A172 (cell line): ENCODE data around the gene PRR3. TPM values are rescaled to one million over a fixed set of nuclear protein-coding genes. Genes with fewer than 3 reads are reported as not detected.

Experiments
- DNase-seq: peaks from one replicate; pipeline ENCODE4 v3.0.0-alpha.2; 2015; ENCODE audit warnings: low spot score
- total RNA-seq: library from RNA; depleted of rRNA; stranded (reverse); fragments of >200 nt; shearing (Covaris generic); gene quantifications from 2 replicates; pipeline ENCODE4 v1.2.3, GENCODE V29; 2014

PRR3 gene
- total RNA-seq, 1 experiment from 2014 or later, result 5.5 TPM

GRCh38 chr6:30571762-30572082, 14.6 kb downstream of the PRR3 start:
- no peak for DNase-seq

- no peak for DNase-seq
These were observed 15.1 kb downstream of the PRR3 start for GRCh38 chr6:30572148-30572547.

GRCh38 chr6:30573113-30573512, 16.0 kb downstream of the PRR3 start:
- no peak for DNase-seq

GRCh38 chr6:30578051-30578450, 21.0 kb downstream of the PRR3 start:
- DNase-seq, result no peak

GRCh38 chr6:30583921-30584320, 26.8 kb downstream of the PRR3 start:
- DNase-seq, result no peak

GRCh38 chr6:30589754-30590358, 32.8 kb downstream of the PRR3 start:
- no peak for DNase-seq

GRCh38 chr6:30590509-30590908, 33.4 kb downstream of the PRR3 start:
- no peak for DNase-seq

- DNase-seq, result no peak
These were observed 33.9 kb downstream of the PRR3 start for GRCh38 chr6:30591008-30591407.

GRCh38 chr6:30592287-30592686, 35.2 kb downstream of the PRR3 start:
- DNase-seq, result no peak

GRCh38 chr6:30597315-30598144, 40.4 kb downstream of the PRR3 start:
- peak; percentile 75 for DNase-seq

GRCh38 chr6:30598912-30599624, 42.0 kb downstream of the PRR3 start:
- no peak for DNase-seq

GRCh38 chr6:30599625-30600324, 42.7 kb downstream of the PRR3 start:
- no peak for DNase-seq

- no peak for DNase-seq
These were observed 43.4 kb downstream of the PRR3 start for GRCh38 chr6:30600451-30600961.

- no peak for DNase-seq
These were observed 44.3 kb downstream of the PRR3 start for GRCh38 chr6:30601436-30601814.

- DNase-seq, result no peak
These were observed 44.9 kb downstream of the PRR3 start for GRCh38 chr6:30601815-30602641.

GRCh38 chr6:30603961-30604360, 46.9 kb downstream of the PRR3 start:
- DNase-seq, result no peak

GRCh38 chr6:30610065-30610464, 53.0 kb downstream of the PRR3 start:
- DNase-seq, result no peak

- DNase-seq, result no peak
These were observed 54.2 kb downstream of the PRR3 start for GRCh38 chr6:30611150-30611855.

- no peak for DNase-seq
These were observed 54.7 kb downstream of the PRR3 start for GRCh38 chr6:30611856-30612194.

- DNase-seq, result peak; percentile 27
These were observed 55.1 kb downstream of the PRR3 start for GRCh38 chr6:30612213-30612612.
